ENCODE measurements around the gene ZDHHC22. TPM values are rescaled to one million over a fixed set of nuclear protein-coding genes. Genes with fewer than 3 reads are reported as not detected.

ZDHHC22 gene
- total RNA-seq, 1 donor from 2014 or later, result under 0.01 TPM

DNA sequence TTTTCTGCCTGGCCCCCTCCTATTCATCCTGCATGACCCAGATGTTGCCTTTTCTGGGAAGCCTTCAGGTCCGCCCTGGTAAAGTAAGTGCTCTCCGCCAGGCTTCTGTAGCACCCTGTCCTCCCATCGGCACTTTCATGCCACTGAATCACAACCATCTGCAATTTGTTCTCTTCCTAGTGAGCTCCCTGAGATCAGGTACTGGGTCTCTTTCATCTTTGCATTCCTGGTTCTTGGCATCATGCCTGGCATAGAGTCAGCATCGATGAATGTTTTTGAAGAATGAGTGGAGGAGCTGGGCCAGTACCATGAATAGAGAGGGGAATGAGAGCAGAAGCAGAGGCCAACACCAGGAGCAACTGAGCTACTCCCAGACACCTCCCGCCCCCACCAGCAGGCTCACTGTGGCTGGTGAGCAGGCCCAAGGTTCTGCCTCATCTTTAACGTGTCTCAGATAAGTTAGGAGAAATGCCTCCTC, 13.1 kb downstream of the ZDHHC22 start:
- no peak for DNase-seq (ENCODE audit: low read depth, low spot score)

GRCh38 chr14:77126461-77126990, 15.1 kb downstream of the ZDHHC22 start:
- DNase-seq (ENCODE audit: low read depth, low spot score), result no peak

DNA sequence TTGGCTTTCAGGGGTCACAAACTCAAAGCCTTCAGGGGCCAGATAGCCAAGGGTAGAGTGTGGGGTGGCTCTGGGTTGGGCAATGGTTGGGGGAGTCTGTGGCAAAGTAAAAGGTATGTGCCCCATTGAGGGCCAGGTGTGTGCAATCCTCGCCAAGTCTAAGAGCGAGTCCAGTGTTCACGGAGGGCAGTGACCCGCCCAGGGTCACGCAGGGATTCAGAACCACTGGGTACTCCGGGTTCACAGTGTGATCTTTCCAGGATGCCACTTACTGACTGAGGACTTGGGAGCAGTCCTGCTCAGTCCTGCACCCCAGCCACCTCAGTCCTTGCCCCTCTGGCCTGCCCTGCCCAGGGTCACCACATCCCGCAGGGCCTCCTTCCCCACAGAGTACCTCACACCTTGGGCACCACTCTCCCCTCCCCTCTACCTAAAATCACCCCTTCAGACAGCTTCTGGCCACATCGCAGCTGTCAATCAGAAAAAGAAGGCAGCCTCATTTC, 15.7 kb downstream of the ZDHHC22 start:
- DNase-seq (ENCODE audit: low read depth, low spot score), result no peak

DNA sequence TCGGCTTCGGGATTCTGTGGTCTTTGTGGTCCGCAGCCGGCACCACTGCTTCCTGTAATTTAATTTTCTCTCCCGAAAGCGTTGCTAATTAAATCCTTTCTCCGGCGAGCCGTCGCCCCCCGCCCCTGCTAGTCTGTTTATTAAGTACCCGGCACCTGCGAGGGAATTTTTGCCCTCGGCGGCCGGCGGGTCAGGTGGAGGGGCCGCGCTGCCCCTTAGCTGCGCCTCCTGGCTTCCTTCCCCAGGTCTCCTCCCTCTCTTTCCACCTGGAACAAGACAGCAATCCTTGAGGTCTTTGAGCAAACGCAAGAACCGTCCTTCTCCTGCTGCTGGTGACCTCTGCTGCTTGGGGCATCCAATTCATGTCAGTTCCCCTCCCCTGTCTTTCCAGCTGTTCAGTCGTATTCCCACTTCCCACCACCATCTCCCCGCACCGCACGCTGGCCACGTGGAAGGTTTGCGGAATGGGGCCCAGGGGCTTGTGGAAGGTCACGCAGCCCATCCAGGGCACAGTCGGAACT, 16.2 kb downstream of the ZDHHC22 start:
- no peak for DNase-seq (ENCODE audit: low read depth, low spot score)

DNA sequence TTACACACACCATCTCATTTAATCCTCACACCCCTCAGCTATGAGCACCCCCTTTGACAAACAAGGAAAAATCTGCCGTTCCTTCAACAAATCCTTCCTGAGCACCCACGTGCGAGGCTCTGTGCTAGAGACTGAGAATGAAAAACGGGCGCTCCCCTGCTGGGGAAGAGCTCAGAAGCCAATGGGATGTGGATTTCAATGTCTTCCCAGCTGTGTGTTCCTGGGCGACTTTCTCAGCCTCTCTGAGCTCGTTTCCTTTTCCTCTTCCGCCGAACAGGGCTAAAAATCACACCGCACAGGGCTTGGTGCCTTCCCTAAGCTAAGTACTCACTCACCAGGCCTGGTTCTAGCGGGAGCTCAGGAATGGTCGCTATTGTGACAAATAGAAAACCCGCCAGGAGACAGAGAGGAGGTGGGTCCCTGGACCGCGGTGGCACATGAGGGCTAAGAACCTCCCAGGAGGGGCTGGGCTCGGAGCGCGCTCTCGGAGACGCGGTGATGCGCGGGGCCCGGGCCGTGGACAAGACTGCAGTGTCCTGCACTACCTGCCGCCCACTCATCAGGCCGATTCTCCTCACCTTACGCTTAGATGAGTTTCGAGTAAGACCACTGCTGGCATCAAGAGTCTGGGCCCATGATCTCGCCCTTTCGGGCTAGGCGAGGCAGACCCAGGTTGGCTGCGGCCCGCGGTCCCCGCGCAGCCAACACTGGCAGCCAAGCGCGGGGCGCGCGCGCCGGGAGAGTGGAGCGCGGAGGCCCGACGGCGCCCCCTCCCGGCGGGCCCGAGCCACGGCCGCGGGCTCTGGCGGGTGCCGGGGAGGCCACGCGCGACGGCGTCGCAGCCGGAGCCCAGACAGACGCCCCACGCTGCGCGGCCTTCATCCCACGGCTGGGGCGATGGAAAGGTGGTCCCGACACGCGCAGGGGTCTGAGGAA, 17.0 kb downstream of the ZDHHC22 start:
- DNase-seq (ENCODE audit: low read depth, low spot score), result no peak

DNA sequence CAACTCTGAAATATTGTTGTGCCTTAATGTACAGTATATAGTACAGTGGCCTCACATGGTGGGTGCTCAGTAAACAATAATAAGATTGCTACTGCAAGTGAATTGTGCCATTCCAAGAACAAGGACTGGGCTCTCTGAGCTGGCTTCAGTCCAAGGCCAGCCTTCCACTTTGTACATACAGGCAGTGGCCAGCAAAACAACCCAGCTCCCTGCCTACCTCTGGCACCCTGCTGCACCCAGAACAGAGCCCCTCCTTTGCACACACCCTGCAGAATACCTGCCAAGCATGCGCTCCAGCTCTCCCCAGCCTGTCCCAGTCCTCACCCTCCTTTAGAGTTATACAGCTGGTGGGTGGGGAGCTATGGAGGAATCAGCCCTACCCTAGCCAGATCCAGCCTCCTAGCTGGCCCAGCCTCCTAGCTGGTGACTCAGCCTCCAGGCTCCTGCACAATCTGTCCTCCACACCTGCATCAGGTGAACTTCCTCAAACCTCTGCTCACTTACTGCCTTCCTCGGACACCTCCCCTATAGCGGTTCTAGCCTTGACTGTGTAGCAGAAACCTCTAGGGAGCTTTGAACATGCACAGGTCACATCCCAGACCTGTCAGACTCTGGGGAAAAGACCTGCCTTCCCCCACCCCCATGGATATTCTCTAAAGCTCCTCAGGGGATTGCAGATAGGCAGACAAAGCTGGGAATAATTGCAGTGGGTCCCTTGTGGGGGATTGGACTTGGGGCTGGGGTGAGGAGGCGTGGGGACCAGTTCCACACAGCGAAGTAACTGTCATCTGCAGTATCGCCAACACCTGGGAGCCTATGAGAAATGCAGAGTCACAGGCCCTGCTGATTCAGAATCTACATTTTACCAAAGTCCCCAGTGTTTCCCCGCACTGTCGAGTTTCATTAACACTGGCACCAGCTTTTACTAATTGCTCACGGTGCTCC, 17.9 kb downstream of the ZDHHC22 start:
- no peak for DNase-seq (ENCODE audit: low read depth, low spot score)

GRCh38 chr14:77122526-77123125, 19.0 kb downstream of the ZDHHC22 start:
- no peak for DNase-seq (ENCODE audit: low read depth, low spot score)

- no peak for DNase-seq (ENCODE audit: low read depth, low spot score)
Measured at GRCh38 chr14:77120771-77121743, 20.5 kb downstream of the ZDHHC22 start.

DNA sequence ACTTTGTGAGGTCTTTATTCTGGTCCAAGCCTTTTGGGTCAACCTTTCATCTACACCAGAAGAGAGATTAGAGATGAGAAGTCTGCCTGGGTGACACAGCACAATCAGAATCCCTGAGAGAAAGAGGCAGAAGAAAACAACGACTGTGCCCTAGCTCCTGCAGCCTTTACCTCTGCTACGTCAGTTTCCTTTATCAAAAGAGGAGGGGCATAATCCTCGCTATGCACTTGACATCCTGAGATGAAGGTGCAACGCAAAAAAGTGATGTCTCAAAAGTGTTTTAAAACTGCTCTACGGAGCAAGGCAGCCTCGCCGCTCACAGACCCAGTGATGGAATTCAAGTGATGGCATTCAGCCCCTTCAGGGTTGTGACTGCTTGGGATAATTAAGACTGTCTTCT, 21.7 kb downstream of the ZDHHC22 start:
- no peak for DNase-seq (ENCODE audit: low read depth, low spot score)

DNA sequence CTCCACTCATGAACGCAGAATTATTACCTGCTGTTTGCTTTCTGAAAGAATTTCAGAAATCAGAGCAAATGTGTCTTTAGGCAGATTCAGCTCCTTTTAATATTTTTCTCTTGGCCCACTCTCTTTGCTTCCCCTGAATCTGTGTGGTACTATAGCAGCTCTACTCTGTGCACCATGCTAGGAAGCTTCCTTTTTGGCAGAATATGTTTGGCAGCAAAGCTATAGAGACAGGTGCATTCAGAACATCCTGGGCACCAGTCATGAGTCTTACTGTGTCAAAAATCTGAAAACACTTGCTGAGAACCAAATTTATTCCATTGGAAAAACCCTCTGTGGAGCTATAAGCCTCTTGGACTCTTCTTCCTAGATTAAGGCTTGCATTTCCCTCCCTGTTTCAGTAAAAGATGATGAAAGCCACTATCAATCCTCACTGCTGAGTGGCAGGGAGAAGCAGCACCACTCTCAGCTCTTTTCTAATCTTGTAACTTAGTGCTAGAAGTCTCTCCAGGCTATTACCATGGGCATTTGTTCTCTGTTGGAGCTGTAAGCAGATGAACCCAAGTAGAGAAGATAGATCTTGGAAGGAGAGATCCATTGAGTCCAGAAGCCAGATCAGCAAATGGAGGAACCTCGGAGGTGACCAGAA, 25.3 kb downstream of the ZDHHC22 start:
- DNase-seq (ENCODE audit: low read depth, low spot score), result no peak

- no peak for DNase-seq (ENCODE audit: low read depth, low spot score)
Measured at GRCh38 chr14:77114609-77115008, 27.0 kb downstream of the ZDHHC22 start.

GRCh38 chr14:77113644-77114043, 27.9 kb downstream of the ZDHHC22 start:
- no peak for DNase-seq (ENCODE audit: low read depth, low spot score)

DNA sequence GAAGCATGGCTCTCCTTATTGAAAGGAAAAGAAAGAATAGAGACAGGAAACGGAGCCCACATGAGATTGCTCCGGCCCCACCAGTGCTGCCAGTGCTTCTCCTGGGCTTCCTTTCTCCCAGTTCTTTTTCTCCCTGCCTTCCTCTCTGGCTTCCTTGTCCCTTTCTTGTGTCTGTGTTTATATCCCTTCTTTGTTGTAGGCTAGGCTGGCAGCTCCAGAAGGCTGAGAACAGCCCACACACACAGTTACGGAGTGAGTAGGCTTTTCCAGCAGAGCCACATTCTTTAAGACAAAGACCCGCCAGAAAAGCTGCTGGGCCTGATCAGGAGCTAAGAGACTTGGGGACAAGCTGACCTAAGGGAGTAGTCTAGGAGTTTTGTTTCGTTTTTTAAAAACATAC, 30.6 kb downstream of the ZDHHC22 start:
- no peak for DNase-seq (ENCODE audit: low read depth, low spot score)

DNA sequence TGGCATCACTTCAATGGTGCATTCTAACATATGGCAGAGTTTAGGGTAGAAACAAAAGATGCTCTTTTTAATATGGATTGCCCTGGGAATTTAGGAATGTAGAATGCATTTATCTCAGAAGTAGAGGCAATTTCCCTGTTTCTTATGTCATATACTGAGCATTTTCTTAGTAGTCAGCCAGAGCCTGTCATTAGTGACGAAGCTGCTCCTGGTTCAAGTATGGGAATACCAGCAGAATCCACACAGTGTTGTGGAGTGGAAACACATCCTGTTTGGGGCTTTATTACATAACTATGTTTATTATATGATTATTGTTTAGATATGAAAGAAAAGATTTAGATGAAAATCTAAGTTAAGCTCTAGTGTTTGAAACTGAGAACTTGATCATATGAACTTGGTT, 31.3 kb downstream of the ZDHHC22 start:
- DNase-seq (ENCODE audit: low read depth, low spot score), result no peak

DNA sequence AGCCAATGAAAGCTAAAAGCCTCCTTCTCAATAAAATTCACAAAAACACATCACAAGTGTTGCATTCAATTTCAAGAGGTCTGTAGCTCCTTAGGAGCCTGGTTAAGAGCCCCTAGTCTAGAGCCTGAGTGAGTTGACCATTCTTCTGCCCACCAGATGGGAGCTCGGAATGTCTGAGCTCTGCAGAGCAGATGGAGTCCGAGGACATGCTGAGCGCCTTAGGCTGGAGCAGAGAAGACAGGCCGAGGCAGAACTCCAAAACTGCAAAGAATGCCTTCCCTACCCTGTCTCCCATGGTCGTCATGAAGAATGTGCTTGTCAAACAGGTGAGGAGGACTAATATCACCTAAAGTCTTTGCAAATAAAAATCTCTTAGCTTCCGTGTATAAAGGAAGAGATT, 31.9 kb downstream of the ZDHHC22 start:
- DNase-seq (ENCODE audit: low read depth, low spot score), result no peak

DNA sequence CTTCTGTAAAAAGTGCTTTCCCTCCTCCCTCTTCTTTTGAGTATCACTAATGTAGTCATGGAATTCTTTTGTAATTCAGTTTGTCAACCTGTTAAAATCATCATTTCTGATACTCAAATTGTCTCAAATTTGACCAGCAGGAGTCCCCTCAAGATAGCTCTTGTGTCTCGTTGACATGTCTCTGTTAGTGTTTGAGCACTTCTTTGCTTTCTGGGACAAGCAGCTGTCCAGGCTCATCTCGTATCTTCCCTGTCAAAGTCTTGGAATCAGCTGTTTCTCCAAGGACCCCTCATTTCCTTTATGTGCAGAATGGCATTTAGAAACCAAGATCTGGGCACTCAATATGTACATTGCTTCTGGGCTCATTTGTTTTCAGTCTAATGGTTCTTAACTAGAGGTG, 32.8 kb downstream of the ZDHHC22 start:
- DNase-seq (ENCODE audit: low read depth, low spot score), result no peak

DNA sequence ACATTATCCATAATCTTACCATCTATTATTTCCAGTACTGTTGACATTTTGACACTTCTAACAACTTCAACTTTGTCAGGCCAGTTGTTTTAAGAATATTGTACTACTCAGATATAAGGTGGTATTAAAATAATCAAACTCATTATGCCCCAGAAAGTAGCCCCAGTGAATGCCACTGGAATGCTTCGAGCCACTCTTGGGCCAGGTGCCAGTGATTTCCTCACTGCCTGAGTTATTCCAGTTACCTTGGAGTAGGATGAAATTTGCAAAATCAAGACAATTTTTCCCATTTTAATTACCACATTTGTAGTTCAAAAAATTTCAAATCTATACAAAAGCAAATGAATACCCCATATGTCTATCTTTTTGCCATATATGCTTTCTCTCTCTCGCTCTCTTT, 34.4 kb downstream of the ZDHHC22 start:
- no peak for DNase-seq (ENCODE audit: low read depth, low spot score)

DNA sequence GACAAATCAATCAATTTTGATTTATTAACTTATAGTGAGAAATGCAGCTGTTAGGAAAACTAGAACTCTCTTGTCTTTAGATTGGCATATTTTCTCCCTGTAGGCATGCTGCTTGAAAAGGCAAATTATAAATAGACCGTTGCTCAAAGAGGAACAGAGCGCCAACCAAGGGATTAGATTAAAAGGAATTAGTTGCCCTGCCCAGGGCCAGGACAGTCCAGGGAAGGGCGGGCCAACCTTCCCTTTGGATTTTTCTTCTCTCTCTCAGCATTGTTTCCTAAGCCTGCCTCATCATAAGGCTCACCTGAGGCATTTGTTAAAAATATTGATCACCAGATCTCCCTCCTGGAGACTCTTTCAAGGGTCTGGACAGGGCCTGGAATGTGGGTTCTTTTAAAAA, 34.9 kb downstream of the ZDHHC22 start:
- DNase-seq (ENCODE audit: low read depth, low spot score), result no peak
